HPDE6-E6E7 (cell line): ENCODE measurements around the gene ERICH2.

ENCODE experiments used
- DNase-seq: peaks from one replicate; pipeline ENCODE4 v3.0.0; 2011; ENCODE audit warnings: missing footprints; ENCODE audit errors: extremely low spot score

The ERICH2 gene

GRCh38 chr2:170842785-170843184, 72.6 kb downstream of the ERICH2 start:
- no peak for DNase-seq

- no peak for DNase-seq
These were observed 73.5 kb downstream of the ERICH2 start for GRCh38 chr2:170843656-170844055.

DNA sequence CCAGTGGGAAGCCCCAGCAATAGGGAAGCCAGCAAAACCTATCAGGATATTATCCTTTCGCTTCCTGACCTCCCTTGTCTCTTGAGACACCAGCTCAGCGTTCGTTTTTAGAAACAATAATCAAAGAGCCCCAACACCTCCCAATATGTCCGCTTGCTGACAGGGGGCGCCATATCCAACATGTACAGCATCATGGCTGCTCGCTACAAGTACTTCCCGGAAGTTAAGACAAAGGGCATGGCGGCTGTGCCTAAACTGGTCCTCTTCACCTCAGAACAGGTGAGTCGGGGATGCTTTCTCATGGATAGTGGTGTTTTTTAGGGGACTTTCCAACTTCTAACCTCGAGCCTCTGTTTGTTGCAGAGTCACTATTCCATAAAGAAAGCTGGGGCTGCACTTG, 75.2 kb downstream of the ERICH2 start:
- DNase-seq, result no peak

DNA sequence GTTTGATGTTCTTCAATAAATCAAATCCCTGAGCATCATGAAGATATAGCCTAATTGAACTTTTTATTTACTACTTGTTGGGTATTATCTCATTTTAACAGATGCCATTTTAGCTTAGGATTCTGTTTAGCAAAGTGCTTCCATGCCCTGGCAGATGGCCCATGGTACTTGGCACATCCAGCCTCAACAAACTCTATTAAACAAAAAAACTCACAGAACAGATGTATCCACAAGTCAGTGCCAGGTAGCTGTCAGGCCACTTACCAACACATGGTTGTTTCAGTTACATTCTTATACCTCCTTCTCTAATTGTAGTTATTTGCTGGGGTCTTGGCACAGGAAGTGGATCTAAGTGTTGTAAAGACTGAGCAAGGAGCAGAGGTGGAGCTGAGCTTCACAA, 76.1 kb downstream of the ERICH2 start:
- no peak for DNase-seq

- no peak for DNase-seq
These were observed 77.5 kb downstream of the ERICH2 start for GRCh38 chr2:170847716-170848115.
